GM12892 (cell line): ENCODE measurements around the gene FRRS1L.
"Not testable (repeated sequence)": the region's sequence is repeated elsewhere in the genome, so short reads cannot be mapped to it uniquely, and the experiment has no call there.

Experiments used
- DNase-seq: peaks from one replicate; pipeline ENCODE4 v3.0.0; 2011; ENCODE audit not compliant: insufficient read length
- FAIRE-seq: peaks from 2 replicates; lab custom pipeline; 2011; peaks lifted over from hg19 to GRCh38; lab: Jason Lieb, UNC
- POLR2A ChIP-seq: IDR thresholded peaks from 2 replicates; pipeline ENCODE4 v1.6.1; 2011; ENCODE audit warnings: low read depth, low read length, control low read depth
- POLR2AphosphoS5 ChIP-seq: IDR thresholded peaks from 2 replicates; pipeline ENCODE4 v1.6.1; 2011; ENCODE audit warnings: low read depth, low read length, control low read depth
- TAF1 ChIP-seq: IDR thresholded peaks from 2 replicates; pipeline ENCODE4 v1.6.1; 2011; ENCODE audit warnings: low read depth, mild to moderate bottlenecking, control low read depth, low read length, borderline replicate concordance

Gene FRRS1L

GRCh38 chr9:109149089-109149488 is 18.0 kb downstream of the FRRS1L start:
- no peak for TF ChIP-seq POLR2A
- DNase-seq, result no peak
- FAIRE-seq, result no peak

- no peak for DNase-seq
- FAIRE-seq, result no peak
- TF ChIP-seq TAF1, result no peak
- no peak for TF ChIP-seq POLR2A
- TF ChIP-seq POLR2AphosphoS5, result no peak
Measured at GRCh38 chr9:109145051-109145450, 22.0 kb downstream of the FRRS1L start.

GRCh38 chr9:109143881-109144562 is 23.0 kb downstream of the FRRS1L start:
- DNase-seq (no peak), FAIRE-seq (no peak)
- no peak for TF ChIP-seq POLR2A
- no peak for TF ChIP-seq POLR2AphosphoS5
- TF ChIP-seq TAF1, result no peak

- TF ChIP-seq POLR2AphosphoS5, result no peak
- no peak for TF ChIP-seq POLR2A
- TF ChIP-seq TAF1, result no peak
- no peak for FAIRE-seq
Measured at GRCh38 chr9:109141375-109141774, 25.7 kb downstream of the FRRS1L start.

GRCh38 chr9:109139851-109140250 is 27.2 kb downstream of the FRRS1L start:
- DNase-seq (no peak), FAIRE-seq (no peak)
- TF ChIP-seq POLR2A, result no peak
- no peak for TF ChIP-seq POLR2AphosphoS5
- no peak for TF ChIP-seq TAF1

More at GRCh38 chr9:109141375-109141774, 25.7 kb downstream of the FRRS1L start:
- no peak for DNase-seq

- DNase-seq (no peak), FAIRE-seq (no peak)
- TF ChIP-seq POLR2AphosphoS5 (no peak), POLR2A (no peak), TAF1 (no peak)
Measured at GRCh38 chr9:109138421-109138820, 28.6 kb downstream of the FRRS1L start.

- TF ChIP-seq TAF1 (no peak), POLR2A (no peak), POLR2AphosphoS5 (no peak)
- no peak for FAIRE-seq
- DNase-seq, result no peak
Measured at GRCh38 chr9:109134167-109134578, 32.9 kb downstream of the FRRS1L start.

- no peak for TF ChIP-seq POLR2AphosphoS5
- no peak for TF ChIP-seq POLR2A
- TF ChIP-seq TAF1, result no peak
- DNase-seq (no peak), FAIRE-seq (no peak)
Measured at GRCh38 chr9:109133533-109133932, 33.5 kb downstream of the FRRS1L start.

GRCh38 chr9:109132567-109133021 is 34.5 kb downstream of the FRRS1L start:
- no peak for TF ChIP-seq POLR2A
- TF ChIP-seq TAF1, result no peak
- TF ChIP-seq POLR2AphosphoS5, result no peak
- DNase-seq (no peak), FAIRE-seq (no peak)

GRCh38 chr9:109129470-109130197 is 37.4 kb downstream of the FRRS1L start:
- TF ChIP-seq TAF1 (no peak), POLR2AphosphoS5 (no peak), POLR2A (no peak)
- FAIRE-seq (no peak), DNase-seq (no peak)

- not testable (repeated sequence) for FAIRE-seq, DNase-seq
Measured at GRCh38 chr9:109126671-109127070, 40.4 kb downstream of the FRRS1L start.

GRCh38 chr9:109124121-109124520 is 42.9 kb downstream of the FRRS1L start:
- no peak for TF ChIP-seq POLR2A
- TF ChIP-seq TAF1, result no peak
- TF ChIP-seq POLR2AphosphoS5, result no peak
- FAIRE-seq (no peak), DNase-seq (no peak)
